ENCODE data around the gene SF3B5.
"Not testable (repeated sequence)": the region's sequence is repeated elsewhere in the genome, so short reads cannot be mapped to it uniquely, and the experiment has no call there.

Gene SF3B5

GRCh38 chr6:144062786-144063185 lies 32.6 kb downstream of the SF3B5 start:
- no peak for DNase-seq

GRCh38 chr6:144059139-144059538 lies 36.2 kb downstream of the SF3B5 start:
- DNase-seq, result no peak

- DNase-seq, result peak; percentile 60
Measured at GRCh38 chr6:144055121-144055931, 40.0 kb downstream of the SF3B5 start.

- DNase-seq, result no peak
Measured at GRCh38 chr6:144053601-144054000, 41.8 kb downstream of the SF3B5 start.

GRCh38 chr6:144052488-144052887 lies 42.9 kb downstream of the SF3B5 start:
- no peak for DNase-seq

GRCh38 chr6:144049386-144049785 lies 46.0 kb downstream of the SF3B5 start:
- no peak for DNase-seq

GRCh38 chr6:144047688-144048087 lies 47.7 kb downstream of the SF3B5 start:
- no peak for DNase-seq

- DNase-seq, result not testable (repeated sequence)
Measured at GRCh38 chr6:144046672-144047071, 48.7 kb downstream of the SF3B5 start.

GRCh38 chr6:144044989-144045388 lies 50.4 kb downstream of the SF3B5 start:
- DNase-seq, result not testable (repeated sequence)
